IPS DF 6.9 (cell line): ENCODE results near the gene ETFA.

ENCODE experiments used
- DNase-seq: peaks from one replicate; pipeline ENCODE4 v3.0.0-alpha.2; 2013; ENCODE audit warnings: low read depth, low spot score
- H3K27ac ChIP-seq: one replicate; pipeline ENCODE4 v1.5.1; 2013; ENCODE audit warnings: low read length, control low read depth
- H3K27me3 ChIP-seq: 2 replicates; pipeline ENCODE4 v1.6.1; 2013; ENCODE audit warnings: mild to moderate bottlenecking, low read length; ENCODE audit not compliant: control insufficient read depth, insufficient read depth
- H3K36me3 ChIP-seq: 2 replicates; pipeline ENCODE4 v1.6.1; 2013; ENCODE audit warnings: low read length; ENCODE audit not compliant: control insufficient read depth, insufficient read depth
- H3K4me1 ChIP-seq: 2 replicates; pipeline ENCODE4 v1.6.1; 2013; ENCODE audit warnings: low read length; ENCODE audit not compliant: control insufficient read depth, insufficient read depth
- H3K4me3 ChIP-seq: 2 replicates; pipeline ENCODE4 v1.5.1; 2013; ENCODE audit warnings: mild to moderate bottlenecking, low read length
- H3K9me3 ChIP-seq: 2 replicates; pipeline ENCODE4 v1.6.1; 2013; ENCODE audit warnings: low read length, inconsistent platforms; ENCODE audit not compliant: control insufficient read depth, insufficient read depth
- WGBS: extraction: QIAGEN DNeasy Blood & Tissue Kit; methylation state at CpG from one replicate; pipeline ENCODE4 v1.1.7; 2013; ENCODE audit warnings: mixed read lengths, missing lambda C conversion rate; ENCODE audit not compliant: insufficient read length, insufficient coverage; 5-methylcytosine and 5-hydroxymethylcytosine counted together

ETFA gene

GRCh38 chr15:76183930-76184649, 127.2 kb downstream of the ETFA start:
- Histone ChIP-seq H3K4me3 (no peak overlapping the region), H3K27ac (no peak overlapping the region), H3K9me3 (no peaks in the 10 kb centered on the region), H3K36me3 (no peaks in the 10 kb centered on the region), H3K4me1 (no peaks in the 10 kb centered on the region), H3K27me3 (no peaks in the 10 kb centered on the region)
- no peak for DNase-seq
- no CpG with 5 or more reads among the region's 10 CpGs for WGBS

GRCh38 chr15:76181705-76182107, 129.6 kb downstream of the ETFA start:
- Histone ChIP-seq H3K27ac (no peak overlapping the region), H3K27me3 (no peaks in the 10 kb centered on the region), H3K4me3 (no peak overlapping the region), H3K9me3 (no peaks in the 10 kb centered on the region), H3K4me1 (no peaks in the 10 kb centered on the region), H3K36me3 (no peaks in the 10 kb centered on the region)
- no peak for DNase-seq
- WGBS: no CpG with 5 or more reads among the region's 9 CpGs

- no CpG with 5 or more reads among the region's 7 CpGs for WGBS
- Histone ChIP-seq H3K27ac (no peak overlapping the region), H3K36me3 (no peaks in the 10 kb centered on the region), H3K9me3 (no peaks in the 10 kb centered on the region), H3K4me3 (no peak overlapping the region), H3K27me3 (no peaks in the 10 kb centered on the region), H3K4me1 (no peaks in the 10 kb centered on the region)
- DNase-seq: no peak
Observed at GRCh38 chr15:76180321-76180720, 130.9 kb downstream of the ETFA start.

GRCh38 chr15:76179023-76179422, 132.2 kb downstream of the ETFA start:
- DNase-seq: no peak
- Histone ChIP-seq H3K4me1 (no peaks in the 10 kb centered on the region), H3K4me3 (no peak overlapping the region), H3K27ac (no peak overlapping the region), H3K36me3 (no peaks in the 10 kb centered on the region), H3K9me3 (no peaks in the 10 kb centered on the region), H3K27me3 (no peaks in the 10 kb centered on the region)
- no CpG with 5 or more reads among the region's 4 CpGs for WGBS

GRCh38 chr15:76178296-76179000, 132.8 kb downstream of the ETFA start:
- Histone ChIP-seq H3K27ac (no peak overlapping the region), H3K4me1 (no peaks in the 10 kb centered on the region), H3K9me3 (no peaks in the 10 kb centered on the region), H3K27me3 (no peaks in the 10 kb centered on the region), H3K36me3 (no peaks in the 10 kb centered on the region), H3K4me3 (no peak overlapping the region)
- WGBS: no CpG with 5 or more reads among the region's 21 CpGs
- DNase-seq: no peak

- Histone ChIP-seq H3K9me3 (no peaks in the 10 kb centered on the region), H3K36me3 (no peaks in the 10 kb centered on the region), H3K4me3 (no peak overlapping the region), H3K27ac (no peak overlapping the region), H3K4me1 (no peaks in the 10 kb centered on the region), H3K27me3 (no peaks in the 10 kb centered on the region)
- no peak for DNase-seq
- WGBS: no CpG with 5 or more reads among the region's 15 CpGs
Observed at GRCh38 chr15:76177491-76178040, 133.7 kb downstream of the ETFA start.

GRCh38 chr15:76176487-76177085, 134.7 kb downstream of the ETFA start:
- H3K4me1 ChIP-seq: no peaks in the 10 kb centered on the region

GRCh38 chr15:76176059-76176458, 135.2 kb downstream of the ETFA start:
- DNase-seq: no peak
- Histone ChIP-seq H3K9me3 (no peaks in the 10 kb centered on the region), H3K27ac (no peak overlapping the region), H3K36me3 (no peaks in the 10 kb centered on the region), H3K27me3 (no peaks in the 10 kb centered on the region), H3K4me1 (no peaks in the 10 kb centered on the region), H3K4me3 (no peak overlapping the region)
- WGBS: no CpG with 5 or more reads among the region's 10 CpGs

More at GRCh38 chr15:76176487-76177085, 134.7 kb downstream of the ETFA start:
- H3K9me3 ChIP-seq: no peaks in the 10 kb centered on the region
- WGBS: no CpG with 5 or more reads among the region's 15 CpGs
- H3K4me3 ChIP-seq: no peak overlapping the region
- H3K27ac ChIP-seq: no peak overlapping the region
- no peaks in the 10 kb centered on the region for H3K36me3 ChIP-seq
- no peak for DNase-seq
- H3K27me3 ChIP-seq: no peaks in the 10 kb centered on the region

GRCh38 chr15:76175442-76175841, 135.8 kb downstream of the ETFA start:
- no CpG with 5 or more reads among the region's 8 CpGs for WGBS
- H3K27ac ChIP-seq: no peak overlapping the region
- H3K4me3 ChIP-seq: no peak overlapping the region
- H3K36me3 ChIP-seq: no peaks in the 10 kb centered on the region
- no peaks in the 10 kb centered on the region for H3K4me1 ChIP-seq
- H3K27me3 ChIP-seq: no peaks in the 10 kb centered on the region
- H3K9me3 ChIP-seq: no peaks in the 10 kb centered on the region
- no peak for DNase-seq

GRCh38 chr15:76174654-76175053, 136.6 kb downstream of the ETFA start:
- no CpG with 5 or more reads among the region's 5 CpGs for WGBS
- no peaks in the 10 kb centered on the region for H3K9me3 ChIP-seq
- no peaks in the 10 kb centered on the region for H3K27me3 ChIP-seq
- H3K36me3 ChIP-seq: no peaks in the 10 kb centered on the region
- no peak overlapping the region for H3K27ac ChIP-seq
- no peaks in the 10 kb centered on the region for H3K4me1 ChIP-seq
- DNase-seq: no peak
- H3K4me3 ChIP-seq: no peak overlapping the region
